GM12873 (cell line): ENCODE measurements around the gene PTPN3.

ENCODE experiments used
- CTCF ChIP-seq: IDR thresholded peaks from 2 replicates; pipeline ENCODE4 v1.5.1; 2012; ENCODE audit warnings: low read depth, mild to moderate bottlenecking, moderate library complexity, low read length, control low read depth; ENCODE audit not compliant: insufficient read depth; ENCODE audit errors: missing control alignments

The PTPN3 gene

GRCh38 chr9:109473329-109473728, 24.8 kb downstream of the PTPN3 start:
- TF ChIP-seq CTCF: no peak

- no peak for TF ChIP-seq CTCF
Measured at GRCh38 chr9:109471475-109472393, 26.4 kb downstream of the PTPN3 start.

DNA sequence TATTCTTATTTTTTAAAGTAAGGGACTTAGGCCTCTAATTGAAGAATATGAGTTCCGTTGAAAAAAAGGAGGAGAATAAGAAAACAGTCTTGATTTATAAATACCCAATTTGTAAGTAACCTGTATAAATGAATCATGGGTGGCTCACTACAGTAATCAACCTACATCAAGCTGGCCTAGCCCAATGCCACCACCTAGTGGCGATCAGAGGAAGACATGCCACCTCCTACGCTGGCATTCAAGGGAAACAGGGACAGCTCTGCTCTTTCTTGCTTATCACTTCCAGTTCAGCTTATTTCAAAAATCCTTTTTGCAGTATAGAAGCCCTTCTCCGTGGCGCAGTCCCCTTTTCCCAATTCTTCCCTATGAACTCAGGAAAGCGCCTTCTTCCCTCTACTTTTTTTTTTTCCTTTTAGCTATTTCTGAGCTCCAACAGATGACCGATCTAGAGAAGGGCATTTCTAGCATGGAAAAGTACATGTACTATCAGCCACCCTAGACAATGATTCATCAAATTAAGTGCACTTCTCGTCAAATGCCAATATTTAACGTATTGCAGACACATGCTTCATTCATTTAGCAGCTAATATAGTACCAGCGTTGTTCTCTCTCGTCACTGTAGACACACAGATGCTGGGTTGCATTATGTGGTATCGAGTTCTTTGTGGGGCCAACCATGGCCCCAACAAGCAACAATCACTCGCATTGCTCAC, 28.3 kb downstream of the PTPN3 start:
- TF ChIP-seq CTCF: peak; percentile 93

DNA sequence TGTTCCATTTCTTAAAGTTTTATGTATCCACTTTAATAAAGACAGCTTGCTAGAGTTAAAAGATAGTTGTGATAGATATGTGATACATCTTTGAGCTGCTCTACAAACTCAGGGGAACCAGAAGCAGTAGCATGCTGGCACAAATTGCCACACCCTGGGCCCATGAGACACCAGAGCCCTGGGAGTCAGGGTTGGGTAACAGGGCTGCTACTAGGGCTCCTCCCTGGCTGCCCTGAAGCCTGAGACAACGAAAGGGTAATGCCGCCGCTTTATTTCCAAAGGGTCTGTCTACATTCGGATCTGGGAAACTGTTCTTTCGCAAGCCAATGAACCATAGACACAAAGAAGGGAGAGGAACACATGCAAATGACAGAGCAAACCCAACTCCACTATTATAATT, 29.2 kb downstream of the PTPN3 start:
- no peak for TF ChIP-seq CTCF

GRCh38 chr9:109467936-109468335, 30.2 kb downstream of the PTPN3 start:
- TF ChIP-seq CTCF: no peak

DNA sequence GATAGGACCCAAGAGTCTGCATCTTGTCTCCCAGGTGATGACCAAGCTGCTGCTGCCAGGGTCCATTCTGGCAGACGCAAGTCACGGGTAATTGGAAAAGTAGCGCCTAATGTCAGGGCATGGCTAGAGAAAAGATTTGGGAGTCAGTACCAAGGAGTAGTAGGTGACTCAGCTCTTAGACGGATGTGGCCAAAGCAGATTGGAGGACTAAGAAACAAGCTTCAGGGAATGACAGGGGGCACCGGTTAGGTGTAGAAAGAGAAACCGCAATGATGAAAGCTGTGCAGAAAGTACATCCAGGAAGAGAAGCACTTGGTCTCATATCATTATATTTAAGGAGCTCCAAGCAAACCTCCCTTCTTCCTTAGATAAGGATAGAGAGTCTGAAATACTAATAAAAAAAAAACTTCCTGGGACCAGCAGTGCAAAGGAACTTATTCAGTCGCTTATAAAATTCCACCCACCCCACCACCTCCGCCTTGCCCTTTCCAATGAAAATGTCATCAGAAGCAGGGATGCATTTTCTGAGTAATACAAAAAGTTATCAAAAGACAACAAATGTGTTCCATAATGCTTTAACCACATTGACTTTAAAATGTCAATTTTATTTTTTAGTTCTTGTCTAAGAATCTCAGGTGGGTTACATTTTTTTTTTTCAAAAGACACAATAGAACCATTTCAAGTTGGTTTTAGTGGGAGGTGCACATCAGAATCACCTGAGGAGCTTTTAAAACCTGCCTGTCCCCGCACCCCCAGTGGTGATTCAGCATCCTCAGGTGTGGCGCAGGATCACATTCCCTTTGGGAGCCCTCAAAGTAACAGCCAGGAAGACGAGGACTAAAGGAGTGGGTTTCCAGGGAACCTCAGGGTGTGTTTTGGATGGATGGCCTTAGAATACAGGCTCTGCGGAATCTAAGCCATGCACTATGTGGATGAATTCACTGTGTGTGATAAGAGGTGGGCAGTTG, 31.2 kb downstream of the PTPN3 start:
- no peak for TF ChIP-seq CTCF
